Stimulated activated CD8-positive, alpha-beta memory T cell treated with anti-CD3 and anti-CD28 coated beads, Interleukin-4, amount 100 ng/mL, for 24 hours (primary cell): ENCODE results near the gene ZDHHC1.

Experiments
- DNase-seq: peaks from one replicate; pipeline ENCODE4 v3.0.0-alpha.2; 2020; ENCODE audit warnings: low read depth

Gene ZDHHC1

DNA sequence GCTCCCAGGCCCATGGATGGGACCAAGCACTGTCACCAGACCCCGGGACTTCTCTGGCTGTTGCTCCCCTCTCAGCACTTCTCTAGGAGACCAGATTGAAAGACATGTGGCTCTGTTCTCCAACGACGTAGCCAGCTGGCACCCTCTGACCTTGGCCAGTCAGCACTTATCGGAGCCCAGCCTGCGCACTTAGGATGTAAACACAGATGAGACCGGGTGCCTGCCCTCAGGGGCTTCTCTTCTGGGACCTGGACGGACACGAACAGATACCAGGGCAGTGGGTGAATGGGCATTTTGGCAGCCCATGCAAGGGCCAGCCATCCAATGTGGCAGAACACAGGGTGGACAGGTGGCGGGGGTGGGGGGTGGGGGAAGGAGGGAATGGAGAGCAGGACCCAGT is 6.6 kb downstream of the ZDHHC1 start:
- no peak for DNase-seq

DNA sequence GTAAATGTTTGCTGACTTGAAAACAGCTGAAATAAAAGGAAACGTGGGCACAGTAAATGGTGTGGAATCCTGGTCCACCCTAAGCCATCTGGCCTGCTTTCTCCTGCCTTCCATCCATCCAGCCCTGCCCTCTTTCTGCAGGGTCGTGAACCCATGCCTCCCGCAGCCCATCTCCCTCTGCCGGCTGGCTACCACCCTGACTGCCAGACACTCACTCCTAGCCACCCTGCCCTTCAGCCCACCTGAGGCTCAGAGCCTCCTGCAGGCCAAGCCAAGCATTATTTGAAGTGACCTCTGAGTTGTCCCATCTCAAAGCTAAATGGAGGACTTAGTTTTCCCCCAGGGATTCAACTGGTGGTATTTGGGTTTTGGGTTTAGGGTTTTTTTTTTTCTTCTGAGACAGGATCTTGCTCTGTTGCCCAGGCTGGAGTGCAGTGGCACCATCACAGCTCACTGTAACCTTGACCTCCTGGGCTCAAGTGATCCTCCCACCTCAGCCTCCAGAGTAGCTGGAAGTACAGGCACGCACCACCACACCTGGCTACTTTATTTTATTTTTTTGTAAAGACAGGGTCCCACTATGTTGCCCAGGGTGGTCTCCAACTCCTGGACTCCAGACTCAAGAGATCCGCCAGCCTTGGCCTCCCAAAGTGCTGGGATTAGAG is 8.4 kb downstream of the ZDHHC1 start:
- DNase-seq = no peak

DNA sequence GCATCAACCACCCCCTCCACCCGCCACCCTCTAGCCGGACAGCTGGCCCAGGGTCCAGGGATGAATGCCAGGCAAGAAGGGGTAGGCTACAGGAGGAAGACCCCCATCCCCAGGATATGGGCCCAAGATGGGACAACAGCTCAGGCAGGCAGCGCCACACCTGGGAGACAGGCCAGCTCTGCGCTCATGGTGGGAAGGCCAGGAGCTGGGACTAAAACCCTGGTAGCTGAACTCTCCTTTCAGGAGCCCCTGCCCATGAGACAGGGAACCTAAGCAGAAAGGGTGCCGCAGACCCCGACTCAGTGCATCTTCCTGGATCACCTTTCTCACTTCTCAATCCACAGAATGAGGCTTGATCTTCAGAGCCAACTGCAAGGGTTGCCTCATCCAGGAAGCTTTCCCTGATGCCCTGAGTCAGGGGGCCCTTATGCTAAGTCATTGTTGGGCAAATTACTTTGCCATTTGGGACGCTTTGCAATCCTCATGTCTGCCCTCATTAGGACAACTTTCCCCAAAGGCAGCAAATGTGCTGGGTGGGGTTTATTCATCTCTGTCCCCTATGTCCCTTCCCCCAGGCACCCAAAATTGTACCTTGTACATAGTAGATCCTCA is 9.0 kb downstream of the ZDHHC1 start:
- DNase-seq = no peak

DNA sequence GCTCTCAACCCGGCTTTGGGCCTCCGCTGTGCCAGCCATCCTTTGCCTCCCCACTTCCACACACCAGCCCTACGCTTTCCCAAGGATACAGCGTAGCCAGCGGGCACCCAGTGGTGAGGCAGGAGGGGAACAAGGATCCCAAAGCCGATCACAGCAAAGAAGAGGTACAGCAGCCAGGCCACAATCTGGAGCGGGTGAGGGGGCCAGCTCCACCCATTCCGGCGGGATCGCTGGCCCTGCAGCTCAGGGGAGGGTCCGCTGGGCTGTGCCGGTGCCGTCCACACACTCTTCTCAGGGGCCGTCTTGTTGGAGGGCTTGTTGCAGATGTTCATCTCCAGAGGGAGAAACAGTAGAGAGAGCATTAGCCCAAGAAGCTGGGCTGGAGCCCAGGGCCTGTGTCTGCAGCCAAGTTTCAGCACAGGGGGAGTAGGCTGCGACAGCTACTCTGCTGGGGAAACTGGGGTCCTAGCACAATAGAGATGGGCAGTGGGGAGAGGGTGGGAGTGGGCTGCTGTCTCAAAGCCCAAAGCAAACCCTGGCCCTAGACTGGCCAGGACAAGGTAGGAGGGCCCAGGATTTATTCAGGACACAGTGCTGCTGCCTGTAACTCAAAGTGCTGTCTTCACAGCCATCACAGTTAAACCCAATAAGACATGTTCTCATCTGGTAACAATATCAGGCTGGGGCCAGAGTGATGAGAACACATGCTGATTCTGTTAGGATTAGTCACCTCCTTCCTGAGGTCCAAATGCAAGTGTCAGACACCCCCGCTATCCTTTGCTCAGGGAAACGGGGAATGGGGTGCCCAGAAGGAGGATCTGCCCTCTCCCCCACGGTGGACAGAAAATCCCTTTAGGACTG is 9.9 kb downstream of the ZDHHC1 start:
- no peak for DNase-seq

DNA sequence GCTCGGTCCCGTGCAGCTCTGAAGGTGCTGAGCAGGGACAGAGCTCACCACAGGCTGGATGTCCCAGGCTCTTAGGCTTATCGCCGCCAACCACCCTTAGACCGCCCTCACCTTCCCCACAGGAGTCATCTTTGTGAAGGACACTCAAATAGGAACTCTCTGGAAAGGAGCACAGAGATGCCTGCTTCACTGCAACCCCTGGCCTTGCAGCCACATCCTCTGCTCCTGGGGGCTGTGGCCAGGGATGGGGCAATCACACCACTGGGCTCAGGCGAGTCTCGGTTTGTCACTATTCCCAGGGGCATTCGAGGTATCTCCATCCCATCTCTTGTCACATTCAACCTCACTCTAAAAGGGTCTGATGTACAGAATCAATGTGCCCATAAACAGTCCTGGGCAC is 10.9 kb downstream of the ZDHHC1 start:
- DNase-seq = no peak

DNA sequence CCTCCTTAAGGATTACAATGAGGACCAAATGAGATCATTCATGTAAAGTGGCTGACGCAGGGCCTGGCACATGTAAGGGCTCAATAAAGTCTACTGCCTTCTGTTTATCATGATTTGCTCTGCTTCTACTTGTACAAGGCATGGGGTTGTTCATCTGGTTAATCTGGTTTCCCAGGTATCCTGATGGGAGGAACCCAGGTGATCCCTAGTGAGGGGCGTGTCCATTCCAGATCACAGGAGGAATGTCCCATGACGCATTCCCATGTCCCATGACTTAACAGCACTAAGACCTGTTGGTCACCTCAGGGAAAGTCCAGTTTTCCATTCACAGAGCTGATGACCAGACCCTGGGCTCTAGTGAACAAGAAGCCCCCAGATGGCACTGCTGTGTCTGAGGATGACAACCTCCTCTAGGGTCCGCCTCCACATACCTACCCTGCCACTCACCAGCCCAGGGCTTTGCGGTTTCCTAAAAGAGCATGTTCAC is 11.5 kb downstream of the ZDHHC1 start:
- no peak for DNase-seq

DNA sequence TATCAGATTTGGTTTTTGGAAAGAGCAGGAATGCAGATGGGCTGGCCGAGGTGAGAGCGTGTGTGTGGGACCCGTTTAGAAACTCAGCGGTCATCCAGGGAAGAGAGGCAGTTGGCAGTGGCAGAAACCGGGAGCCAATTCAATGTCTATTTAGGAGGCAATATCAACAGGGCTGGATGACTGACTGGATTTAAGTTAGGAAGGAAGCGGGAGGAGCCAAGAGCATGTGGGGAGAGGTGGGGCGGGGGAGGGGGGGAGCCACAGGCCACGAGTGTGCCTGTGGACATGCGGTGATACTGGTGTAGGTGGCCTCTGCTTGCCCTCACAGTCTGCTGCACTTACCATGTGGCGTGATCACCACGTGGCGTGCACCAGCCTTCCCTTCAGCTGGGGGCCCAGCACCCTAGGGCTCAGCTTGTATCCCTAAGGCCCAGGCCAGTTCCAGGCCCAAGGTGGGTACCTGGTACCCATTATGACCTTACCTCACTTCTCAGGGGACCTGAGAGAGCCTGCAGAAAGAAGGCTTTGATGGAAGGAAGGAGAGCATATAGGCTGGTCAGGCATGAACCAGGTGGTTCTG is 12.2 kb downstream of the ZDHHC1 start:
- no peak for DNase-seq

DNA sequence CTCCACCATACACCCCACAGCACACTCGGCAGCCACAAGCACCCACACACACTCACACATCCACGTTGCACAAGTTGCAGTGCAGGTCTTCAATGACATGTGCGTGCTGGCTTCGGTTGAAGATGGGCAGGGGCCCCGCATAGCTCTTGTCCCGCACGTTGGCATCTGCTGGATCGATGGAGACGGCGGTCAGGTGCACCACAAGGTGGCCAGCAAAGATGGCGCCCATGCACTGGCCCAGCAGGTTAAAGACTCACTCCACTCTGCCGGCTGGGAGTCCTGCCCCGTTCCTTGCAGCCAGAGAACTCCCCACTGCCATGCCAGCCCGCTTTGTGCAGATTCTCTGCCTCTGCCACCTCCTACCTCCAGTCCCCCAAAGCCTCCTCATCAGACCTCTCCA is 15.4 kb downstream of the ZDHHC1 start:
- DNase-seq = no peak

DNA sequence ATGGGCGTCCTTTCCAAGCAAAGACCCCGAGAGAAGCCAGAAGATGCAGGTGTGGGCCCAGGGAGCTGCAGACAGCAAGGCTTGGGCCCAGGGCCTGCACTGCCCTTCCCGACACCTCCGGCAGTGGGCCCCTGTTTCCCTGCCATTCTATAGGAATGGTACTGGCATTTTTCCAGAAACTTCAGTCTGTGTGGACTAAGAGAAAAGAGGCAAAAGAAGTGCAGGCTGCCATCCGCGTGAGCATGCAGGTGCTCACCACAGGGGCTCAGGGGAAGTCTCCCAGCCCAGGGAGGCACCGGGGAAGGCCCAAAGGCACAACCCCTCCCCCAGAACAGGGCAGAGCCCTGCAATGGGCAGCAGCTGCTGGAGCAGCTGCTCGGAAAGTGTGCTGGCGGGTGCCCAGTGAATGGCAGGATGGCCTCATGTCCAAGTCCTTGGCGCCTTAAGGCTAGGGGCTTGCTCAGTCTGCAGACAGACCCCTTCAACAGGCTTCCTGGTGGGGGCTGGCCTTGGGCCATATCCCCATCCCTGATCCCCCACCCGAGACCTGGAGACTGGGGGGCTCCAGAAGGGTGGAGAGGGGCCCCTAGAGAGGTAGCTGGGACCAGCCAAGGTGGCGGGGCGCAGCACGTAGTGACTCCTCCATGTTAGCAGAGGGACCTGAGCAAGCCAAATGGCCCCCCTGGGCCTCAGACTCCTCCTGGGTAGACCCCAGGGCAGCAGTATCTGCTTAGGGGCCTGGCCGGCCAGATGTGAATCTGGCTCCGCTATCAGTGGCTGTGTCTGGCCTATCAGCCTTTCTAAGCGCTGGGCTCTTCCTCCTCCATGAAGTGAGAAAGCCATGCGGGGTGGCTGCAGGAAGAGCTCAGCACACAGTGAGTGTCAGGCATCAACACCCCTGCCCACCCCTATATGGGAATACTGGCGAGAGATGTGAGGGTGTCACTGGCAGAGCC is 16.2 kb downstream of the ZDHHC1 start:
- DNase-seq = no peak

DNA sequence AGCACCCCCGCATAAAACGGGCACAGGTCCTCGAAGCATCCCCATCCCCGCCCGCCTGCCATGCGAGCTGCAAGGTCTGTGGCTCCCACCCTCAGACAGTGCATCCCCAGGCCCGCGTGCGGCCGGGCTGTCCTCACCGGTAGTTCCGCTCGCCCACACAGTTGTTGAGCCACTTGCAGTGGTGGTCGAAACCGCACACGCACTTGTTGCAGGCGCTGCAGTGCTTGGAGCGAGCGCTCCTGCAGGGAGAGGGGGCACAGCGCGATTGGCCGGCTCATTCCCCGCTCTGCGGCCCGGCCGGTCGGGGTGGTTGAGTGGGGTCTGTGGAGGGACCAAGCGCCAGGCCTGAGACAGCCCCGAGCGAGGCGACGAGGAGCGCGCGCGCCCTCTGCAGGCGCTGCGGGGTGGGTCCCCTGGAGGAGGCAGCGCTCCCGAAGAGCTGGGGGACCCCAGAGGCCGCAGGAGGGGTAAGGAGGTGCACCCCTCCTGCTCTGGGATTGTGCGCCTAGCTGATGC is 17.0 kb downstream of the ZDHHC1 start:
- peak; percentile 33 for DNase-seq

DNA sequence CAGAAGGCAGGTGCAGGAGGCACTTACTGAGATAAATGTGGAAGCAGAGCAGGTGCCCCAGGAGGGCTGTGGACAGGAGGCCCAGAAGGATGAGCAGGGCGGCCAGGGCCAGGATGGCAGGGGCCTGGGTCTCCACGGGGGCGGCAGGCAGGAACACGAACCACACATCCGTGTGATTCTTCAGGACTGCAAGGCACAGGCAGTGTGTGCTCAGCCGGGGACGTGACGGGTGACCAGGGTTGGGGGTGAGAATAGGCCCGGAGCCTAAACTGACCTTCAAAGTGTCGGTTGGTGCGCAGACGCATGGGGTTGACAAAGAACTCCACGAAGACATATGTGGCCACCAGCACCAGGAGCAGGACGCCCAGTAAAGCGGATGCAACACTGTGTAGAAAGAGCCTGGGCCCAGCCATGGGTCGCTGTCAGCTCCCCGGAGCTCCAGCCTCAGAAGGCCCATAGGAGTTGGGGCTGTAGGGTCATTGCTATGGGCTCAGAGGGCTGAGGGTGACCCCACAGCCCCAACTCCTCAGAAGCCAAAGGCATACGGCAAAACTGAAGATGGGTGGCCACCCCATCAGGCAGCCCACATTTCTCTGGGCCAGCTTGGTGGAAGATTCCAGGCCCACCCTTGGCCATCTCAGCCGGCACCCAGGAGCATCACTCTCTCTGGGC is 17.6 kb downstream of the ZDHHC1 start:
- DNase-seq = no peak

DNA sequence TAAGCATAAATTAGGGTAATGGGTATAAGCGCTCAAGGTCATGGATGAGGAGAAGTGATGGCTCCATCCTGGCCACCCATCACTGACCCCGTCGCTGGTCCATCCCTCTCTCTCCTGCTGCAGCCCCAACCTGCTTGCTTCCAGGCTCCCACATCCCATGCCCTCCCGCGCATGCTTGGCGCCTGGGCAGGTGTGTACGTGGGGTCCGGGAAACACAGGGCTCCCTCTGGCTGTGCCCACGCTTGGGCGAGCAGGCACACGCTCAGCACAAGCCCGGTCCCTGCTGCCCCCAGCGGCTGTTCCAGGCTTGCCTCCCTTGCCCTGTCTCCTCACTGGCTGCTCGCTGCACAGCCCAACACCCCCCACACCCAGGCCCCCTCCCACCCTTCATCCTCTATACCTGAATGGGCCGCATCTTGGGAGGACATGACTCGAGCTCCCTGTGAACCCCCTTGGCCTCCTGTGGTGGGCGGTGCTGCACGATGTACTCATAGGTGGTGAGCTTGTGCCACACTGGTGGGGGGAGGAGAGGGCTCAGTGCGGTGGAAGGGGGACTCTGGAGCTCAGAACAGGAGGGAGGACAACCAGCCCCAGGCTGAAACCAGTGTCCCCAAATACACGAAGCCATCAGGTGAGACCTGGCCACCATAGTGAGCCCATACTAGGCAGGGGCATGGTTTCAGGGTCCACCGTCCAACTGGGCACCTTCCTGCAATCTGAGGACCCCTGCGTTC is 18.3 kb downstream of the ZDHHC1 start:
- DNase-seq = no peak

DNA sequence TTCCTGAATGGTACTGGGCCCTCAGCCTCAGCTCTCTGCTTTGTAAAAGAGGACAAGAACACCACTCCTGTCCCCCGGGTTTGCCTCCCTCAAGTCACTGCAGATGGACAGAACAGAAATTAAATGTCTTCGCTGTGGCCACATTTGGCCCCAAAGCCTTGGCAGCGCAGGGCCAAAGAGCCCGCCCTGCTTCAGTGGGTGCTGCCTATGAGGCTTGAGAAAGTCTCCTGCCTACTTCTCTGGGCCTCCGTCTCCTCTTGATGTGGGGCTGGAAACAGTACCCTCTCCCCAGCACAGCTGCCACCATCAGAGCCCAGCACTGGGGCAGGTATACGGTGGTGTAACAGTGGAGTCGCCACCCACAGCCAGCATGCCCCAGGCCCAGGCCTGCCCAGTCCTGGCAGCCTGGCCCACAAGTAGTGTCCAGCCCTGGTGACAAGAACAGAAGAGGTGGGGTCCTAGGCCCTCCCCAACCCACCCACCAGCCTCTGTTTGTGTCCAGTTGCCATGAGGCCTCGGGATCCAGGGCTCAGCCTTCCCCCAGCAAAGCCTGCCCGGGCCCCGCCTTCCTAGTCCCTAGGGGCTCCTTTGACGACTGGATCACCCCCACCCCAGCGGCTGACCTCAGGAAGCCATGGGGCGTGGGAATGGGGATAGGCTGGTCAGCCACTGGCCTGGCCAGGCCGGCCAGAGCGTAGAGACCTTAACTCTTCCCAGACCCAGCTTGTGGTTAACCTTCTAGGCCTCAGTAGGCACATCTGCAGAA is 19.1 kb downstream of the ZDHHC1 start:
- no peak for DNase-seq

DNA sequence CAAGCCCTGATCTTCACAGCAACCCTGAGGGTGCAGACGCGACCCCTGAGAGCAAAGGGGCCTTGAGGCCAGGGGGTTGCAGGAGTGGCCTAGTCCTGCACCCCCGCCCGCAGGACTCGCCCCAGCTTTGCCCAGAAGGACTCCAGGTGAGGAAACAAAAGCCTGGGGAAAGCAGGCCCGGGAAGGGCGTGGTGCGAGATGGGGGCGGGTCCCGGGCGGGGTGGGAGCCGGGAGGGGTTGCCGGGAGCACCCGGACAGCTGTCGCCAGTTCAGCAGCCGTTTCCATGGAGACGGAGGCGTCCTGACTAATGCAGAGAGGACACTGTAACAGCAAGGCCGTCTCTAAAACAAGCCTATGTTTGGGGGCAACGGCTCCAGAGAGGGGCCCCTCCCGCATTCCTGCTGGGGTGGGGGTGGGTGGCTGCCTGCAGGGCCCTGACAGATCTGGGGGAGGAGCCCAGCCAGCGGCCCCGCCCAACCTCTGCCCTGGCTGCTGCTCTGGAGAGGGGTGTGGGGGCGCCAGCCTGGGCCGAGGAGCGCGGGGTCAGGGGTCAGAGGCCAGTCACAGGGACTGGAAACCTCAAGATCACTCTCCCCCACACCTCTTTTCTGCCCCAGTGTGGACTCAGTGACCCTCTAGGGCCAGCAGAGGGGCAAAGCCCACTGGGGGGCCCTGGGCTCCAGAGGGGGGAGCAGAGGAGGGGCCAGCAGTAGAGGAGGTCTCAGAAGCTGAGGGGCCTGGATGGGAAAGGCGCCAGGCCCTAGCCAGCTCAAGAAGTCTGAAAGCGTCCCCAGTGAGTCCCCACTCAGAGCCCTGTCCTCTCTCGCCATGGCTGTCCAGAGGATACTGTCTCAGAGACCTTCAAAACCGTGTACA is 19.9 kb downstream of the ZDHHC1 start:
- no peak for DNase-seq

DNA sequence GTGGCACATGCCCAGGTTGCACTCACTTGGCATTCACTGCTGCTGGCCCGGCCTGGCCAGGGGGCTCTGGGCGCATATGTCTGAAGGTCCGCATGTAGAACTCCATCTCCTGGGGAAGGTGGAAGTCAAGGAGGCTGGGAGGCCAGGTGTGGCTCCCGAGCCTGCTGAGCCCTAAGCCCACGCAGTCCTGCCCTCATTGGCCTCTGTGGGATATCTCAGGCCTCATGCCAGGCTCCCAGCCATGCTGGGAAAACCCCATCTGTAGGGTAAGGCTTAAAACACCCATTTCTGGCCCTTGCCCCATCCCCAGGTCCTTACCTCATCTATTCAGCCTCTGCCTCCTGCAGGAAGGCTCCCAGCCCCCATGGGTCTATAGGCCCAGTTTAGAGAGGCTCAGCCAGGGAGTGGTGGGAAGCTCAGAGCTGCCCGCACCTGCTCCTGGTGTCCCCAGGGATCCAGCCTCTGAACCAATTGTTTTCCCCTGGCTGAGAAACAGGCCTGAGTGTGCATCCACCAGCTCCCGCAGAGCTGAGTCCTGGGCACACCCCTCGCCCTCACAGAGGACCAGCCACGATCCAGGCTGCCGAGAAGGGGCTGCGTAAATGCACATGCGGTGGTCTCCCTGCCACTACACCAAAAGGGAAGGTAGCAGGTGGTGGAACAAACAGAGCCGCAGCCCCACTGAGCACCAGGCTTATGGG is 20.7 kb downstream of the ZDHHC1 start:
- no peak for DNase-seq

DNA sequence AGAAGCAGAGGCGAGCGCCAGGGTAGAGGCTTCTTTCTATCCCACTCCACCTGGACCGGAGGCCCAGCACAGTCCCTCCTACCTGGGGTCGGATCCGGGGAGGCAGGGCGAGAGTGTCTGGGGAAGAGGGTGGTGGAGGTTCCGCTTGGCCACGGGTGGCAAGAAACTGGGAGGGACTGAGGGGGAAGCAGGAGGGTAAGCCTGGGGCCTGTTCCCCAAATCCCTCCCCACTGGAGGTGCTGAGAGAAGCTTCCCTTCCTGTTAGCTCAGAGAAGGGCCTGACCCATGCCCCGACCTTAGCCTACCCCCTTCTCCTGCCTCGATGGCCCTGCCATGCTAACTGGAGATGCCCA is 21.2 kb downstream of the ZDHHC1 start:
- DNase-seq = no peak
